ENCODE data around the gene FTSJ1.

FTSJ1 gene

GRCh38 chrX:48531358-48531959 is 55.5 kb downstream of the FTSJ1 start:
- peak; percentile 54 for DNase-seq

- DNase-seq: peak; percentile 19
Measured at GRCh38 chrX:48532161-48532560, 56.2 kb downstream of the FTSJ1 start.

GRCh38 chrX:48533165-48533564 is 57.2 kb downstream of the FTSJ1 start:
- no peak for DNase-seq

Measured in suppressor macrophage treated with lipopolysaccharide for 4 hours (primary cell).